Activated naive CD4-positive, alpha-beta T cell treated with anti-CD3 and anti-CD28 coated beads, Interleukin-2, amount 10 ng/mL, durations not matched to agents 7 days and 5 days (primary cell): Measurements from ENCODE around the gene GTF2F2.
A peak's percentile ranks its signal among the peaks of the same experiment; 100 is the strongest.

ENCODE experiments used
- CTCF ChIA-PET: fragments of 350-600 bp; sonication (Branson Sonifier 250); formaldehyde crosslinking; loops from one replicate; lab custom pipeline; 2021; ENCODE audit warnings: antibody characterized with exemption; lab: Charles Lee
- DNase-seq: peaks from one replicate; pipeline ENCODE4 v3.0.0-alpha.2; 2020
- H3K27ac Mint-ChIP-seq: one replicate; pipeline ENCODE4 v1.8.0; 2021; ENCODE audit warnings: mild to moderate bottlenecking, moderate library complexity, mixed read lengths
- H3K27me3 Mint-ChIP-seq: one replicate; pipeline ENCODE4 v1.8.0; 2021; ENCODE audit warnings: mild to moderate bottlenecking, mixed read lengths
- H3K36me3 Mint-ChIP-seq: one replicate; pipeline ENCODE4 v1.8.0; 2021; ENCODE audit warnings: mixed read lengths
- H3K4me1 Mint-ChIP-seq: one replicate; pipeline ENCODE4 v1.8.0; 2021; ENCODE audit warnings: mixed read lengths
- H3K4me3 Mint-ChIP-seq: one replicate; pipeline ENCODE4 v1.8.0; 2021; ENCODE audit warnings: mild to moderate bottlenecking, moderate library complexity, mixed read lengths
- H3K9me3 Mint-ChIP-seq: one replicate; pipeline ENCODE4 v1.8.0; 2021; ENCODE audit warnings: mixed read lengths

Gene GTF2F2

GRCh38 chr13:45333251-45333976, 213.1 kb downstream of the GTF2F2 start:
- peak overlapping the region; percentile 13 for H3K4me3 Mint-ChIP-seq
- no peak for DNase-seq
- H3K27me3 Mint-ChIP-seq = no peaks in the 10 kb centered on the region
- H3K9me3 Mint-ChIP-seq = no peaks in the 10 kb centered on the region
- CTCF ChIA-PET = interaction anchor here (0.6 kb wide), 1 partner anchor 40 kb away, joined by 3 read pairs; no protein-coding TSS in a partner anchor
- H3K36me3 Mint-ChIP-seq = peaks cover 68% of the 10 kb centered on the region
- H3K27ac Mint-ChIP-seq = peak overlapping the region; percentile 90
- peaks cover 95% of the 10 kb centered on the region for H3K4me1 Mint-ChIP-seq
